NCI-H1417 (cell line): ENCODE results near the gene NCOR1.
"Not testable (repeated sequence)": the region's sequence is repeated elsewhere in the genome, so short reads cannot be mapped to it uniquely, and the experiment has no call there.

ENCODE experiments used
- DNase-seq, 3 experiments: peaks; one replicate each; lab custom pipeline; 2025; lab: John Stamatoyannopoulos, UW

NCOR1 gene

DNA sequence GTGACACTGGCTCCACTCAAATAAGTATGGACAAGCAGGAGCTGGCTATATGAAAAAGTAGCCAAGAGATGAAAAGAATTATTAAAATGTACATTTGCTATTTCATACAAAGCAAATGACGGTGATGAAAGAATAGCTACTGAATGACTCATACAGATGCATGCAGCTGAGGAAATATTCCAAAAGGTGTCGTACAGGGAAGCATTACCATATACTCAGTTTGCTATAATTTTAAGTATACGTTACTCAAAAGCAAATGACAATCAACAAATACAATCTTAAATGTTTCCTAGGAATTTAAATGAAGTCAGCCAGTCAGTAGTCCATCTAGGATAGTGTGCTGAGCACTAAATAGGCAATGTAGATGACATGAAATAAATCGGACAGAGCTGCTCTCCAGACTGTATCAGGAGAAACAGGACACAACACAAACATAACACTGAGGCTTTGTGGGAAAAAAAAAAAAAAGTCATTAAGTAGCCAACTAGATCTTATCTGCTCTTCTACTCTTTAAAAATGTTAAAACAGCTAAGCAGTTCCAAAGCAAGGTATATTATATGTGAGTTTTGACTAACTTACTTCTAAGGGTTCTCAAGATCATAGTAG lies 65.0 kb downstream of the NCOR1 start:
- DNase-seq, result no peak

DNA sequence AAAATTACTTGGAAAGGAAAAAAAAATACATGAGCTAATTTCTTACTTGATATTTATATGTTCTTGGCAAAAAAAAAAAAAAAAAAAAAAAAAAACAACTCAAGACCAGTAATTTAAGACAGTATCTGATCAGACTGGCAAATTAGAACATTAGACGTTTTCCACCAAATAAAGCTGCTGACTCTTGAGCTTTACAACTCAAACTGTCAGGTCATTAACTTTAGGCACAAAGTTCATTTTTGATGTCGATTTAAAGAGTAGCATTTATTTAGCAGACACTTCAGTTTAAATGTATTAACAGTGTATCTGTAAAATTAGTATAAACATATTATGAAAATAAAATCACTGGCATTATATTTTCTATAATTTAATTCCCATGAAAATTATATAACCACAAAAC lies 66.7 kb downstream of the NCOR1 start:
- no peak for DNase-seq

DNA sequence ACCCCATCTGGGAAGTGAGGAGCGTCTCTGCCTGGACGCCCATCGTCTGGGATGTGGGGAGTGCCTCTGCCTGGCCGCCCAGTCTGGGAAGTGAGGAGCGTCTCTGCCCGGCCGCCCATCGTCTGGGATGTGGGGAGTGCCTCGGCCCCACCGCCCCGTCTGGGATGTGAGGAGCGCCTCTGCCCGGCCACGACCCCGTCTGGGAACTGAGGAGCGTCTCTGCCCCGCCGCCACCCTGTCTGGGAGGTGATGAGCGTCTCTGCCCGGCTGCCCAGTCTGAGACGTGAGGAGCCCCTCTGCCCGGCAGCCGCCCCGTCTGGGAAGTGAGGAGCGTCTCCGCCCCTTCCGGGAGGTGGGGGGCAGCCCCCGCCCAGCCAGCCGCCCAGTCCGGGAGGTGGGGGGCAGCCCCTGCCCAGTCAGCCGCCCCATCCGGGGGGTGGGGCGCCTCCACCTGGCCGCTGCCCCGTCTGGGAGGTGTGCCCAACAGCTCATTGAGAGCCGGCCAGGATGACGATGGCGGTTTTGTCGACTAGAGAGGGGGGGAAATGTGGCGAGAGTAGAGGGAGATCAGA lies 69.9 kb downstream of the NCOR1 start:
- DNase-seq, result peak in 1 of 3 experiments; percentile 39

DNA sequence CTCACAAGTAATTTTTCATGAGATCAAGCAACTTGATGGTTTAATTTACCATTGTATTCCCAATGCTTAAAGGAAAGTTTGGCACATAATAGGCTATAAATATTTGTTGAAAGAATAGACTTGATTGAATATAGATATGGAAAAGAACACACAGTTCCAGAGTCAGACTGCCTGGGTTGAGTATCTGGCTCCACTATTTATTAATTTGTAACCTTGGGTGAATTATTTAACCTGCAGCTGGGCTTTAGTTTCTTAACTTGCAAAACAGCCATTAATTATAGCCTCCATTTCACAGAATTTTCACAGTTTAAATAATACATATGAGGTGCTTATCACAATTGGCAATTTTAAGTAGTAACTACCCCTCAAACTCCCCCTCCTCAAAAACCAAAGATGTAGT lies 73.6 kb downstream of the NCOR1 start:
- no peak for DNase-seq

DNA sequence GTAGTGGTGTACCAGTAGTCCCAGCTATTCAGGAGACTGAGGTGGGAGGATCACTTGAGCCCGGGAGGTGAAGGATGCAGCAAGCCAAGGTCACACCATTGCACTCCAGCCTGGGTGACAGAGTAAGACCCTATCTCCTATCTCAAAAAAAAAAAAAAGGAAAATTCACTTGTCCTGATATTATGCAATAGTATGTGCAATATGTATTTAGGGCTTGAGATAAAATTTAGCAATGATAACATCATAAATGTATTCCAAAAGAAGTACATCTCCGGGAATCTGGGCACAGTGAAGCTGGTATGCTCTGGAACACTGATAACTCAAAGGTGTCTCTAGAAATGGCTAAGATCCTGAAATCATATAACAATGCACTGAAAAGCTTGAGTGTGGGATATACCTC lies 74.5 kb downstream of the NCOR1 start:
- DNase-seq, result no peak

DNA sequence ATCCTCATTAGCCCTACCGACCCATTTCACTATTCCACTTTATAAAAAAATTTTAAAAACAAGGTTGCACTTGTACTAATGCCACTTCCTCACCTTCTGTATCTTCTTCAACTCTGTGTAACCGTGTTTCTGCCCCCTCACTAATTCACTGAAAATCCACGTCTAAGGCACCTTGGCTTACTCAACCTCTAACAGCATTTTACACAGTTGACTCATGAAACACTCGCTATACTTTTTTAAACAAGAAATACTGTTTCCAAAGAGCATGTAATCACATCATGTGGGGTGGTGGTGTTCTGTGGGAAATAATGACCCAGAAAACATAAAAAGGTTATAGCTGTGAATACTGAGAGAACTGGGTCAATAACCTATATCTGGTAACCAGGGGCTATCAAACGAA lies 79.9 kb downstream of the NCOR1 start:
- no peak for DNase-seq

DNA sequence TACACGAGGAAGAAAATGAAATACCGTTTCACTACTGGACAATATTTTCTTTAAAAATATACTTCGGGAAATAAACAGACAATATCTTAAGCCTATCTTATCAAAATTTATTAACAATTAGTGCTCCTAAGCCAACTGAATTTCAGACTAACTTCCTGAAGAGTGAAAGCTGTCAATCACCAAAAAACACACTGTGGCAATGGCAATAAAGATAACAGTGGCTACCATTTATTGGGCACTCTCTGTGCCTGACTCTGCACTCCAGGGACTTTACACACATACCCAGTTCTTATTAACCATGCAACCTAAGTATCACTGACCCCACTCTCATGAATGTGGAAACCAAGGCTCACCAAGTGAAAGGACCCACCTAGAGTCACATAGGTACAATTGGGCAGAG lies 83.7 kb downstream of the NCOR1 start:
- no peak for DNase-seq

DNA sequence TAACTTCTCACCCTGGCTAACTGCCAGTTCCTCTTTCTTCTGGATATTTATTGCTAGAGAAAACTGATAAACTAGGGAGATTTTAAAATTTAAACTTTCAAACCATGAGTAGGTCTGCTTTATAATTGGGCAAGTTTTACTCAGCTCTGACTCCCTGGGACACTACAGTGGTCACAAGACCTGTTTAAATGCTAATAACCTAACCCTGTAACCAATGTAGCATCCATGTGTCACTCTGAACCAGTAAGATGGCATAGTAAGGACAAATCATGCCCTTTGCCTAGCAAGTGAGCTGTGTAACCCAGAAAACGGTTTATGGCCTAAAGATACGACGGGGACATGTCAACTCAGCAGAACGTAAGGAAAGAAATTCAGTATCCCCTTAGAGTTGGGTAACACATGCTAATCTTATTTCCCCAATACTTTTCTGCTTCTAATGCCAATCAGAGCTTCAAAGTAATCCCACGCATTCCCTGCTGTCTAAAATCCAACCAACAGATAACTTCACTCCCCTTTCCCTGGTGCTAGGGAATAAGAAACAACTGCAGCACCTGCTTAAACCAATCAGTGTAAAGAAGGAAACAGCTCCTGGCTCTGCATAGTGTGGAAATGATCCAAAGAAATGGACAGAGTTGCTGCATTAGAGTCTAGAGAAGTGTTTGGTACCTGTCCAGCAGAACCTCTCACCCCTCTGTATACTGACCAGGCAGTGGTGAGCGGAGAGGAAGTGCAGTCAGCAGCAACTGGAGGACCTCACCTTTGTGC lies 85.7 kb downstream of the NCOR1 start:
- DNase-seq, result no peak

DNA sequence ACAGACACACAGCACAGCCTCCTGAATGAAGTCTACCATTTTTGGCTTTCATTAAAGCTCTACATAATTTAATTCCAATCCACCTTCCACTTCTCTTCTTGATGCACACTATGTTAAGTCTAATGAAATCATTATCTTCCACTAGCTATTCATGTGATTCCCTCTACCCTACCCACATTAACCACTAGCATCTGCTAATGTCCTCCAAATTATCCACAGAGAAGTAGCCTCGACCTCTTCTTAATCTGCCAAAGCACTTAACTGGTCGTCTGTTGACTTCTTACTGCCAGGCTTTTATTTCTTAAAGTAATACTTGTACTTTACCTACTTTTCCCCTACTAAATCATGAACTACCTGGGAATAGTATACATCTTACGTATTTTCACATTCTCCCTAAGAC lies 91.8 kb downstream of the NCOR1 start:
- no peak for DNase-seq

DNA sequence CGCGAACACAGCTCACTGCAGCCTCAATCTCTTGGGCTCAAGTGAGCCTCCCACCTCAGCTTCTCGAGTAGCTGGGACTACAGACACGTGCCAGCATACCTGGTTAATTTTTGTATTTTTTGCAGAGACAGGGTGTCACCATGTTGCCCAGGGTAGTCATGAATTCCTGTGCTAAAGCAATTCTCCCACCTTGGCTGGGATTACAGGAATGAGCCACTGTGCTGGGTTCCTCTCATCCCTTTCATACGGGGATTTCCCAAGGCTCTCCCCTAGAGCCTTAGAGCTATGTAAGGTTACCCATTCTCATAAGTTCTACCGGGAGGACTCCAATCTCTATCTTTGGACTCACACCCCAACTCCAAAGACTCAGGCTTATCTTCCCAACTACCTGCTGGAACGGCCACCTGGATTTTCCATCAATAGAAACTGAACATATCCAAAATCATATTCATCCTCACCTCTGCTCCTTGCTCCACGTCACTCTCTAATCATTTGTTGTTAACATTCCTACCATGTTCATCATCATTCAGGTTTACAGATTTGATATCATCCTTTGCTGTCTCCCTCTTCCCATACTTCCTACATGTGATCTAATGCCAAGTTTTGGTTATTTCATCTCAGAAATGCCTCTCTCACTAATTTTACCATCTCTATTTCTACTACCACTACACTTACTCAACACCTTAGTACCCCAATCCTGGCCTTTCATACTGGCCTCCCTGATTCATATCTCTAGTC lies 92.5 kb downstream of the NCOR1 start:
- no peak for DNase-seq

DNA sequence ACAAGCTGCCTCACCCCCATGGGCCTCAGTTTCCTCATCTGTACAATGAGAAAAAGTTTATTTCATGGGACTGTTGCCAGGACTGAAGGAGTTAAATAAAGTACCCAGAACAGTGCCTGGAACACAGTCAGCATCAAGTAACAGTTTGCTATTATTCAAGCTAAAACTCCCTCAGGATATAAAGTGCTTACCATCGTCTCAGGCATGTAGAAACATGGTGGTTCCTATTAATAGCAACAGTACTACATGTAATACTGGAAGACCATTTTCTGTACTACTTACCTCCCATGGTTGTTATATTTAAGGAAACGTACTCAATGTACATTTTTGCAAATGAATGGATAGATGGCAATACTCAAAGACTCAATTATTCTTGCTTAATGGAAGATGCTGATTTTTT lies 93.4 kb downstream of the NCOR1 start:
- DNase-seq, result no peak

DNA sequence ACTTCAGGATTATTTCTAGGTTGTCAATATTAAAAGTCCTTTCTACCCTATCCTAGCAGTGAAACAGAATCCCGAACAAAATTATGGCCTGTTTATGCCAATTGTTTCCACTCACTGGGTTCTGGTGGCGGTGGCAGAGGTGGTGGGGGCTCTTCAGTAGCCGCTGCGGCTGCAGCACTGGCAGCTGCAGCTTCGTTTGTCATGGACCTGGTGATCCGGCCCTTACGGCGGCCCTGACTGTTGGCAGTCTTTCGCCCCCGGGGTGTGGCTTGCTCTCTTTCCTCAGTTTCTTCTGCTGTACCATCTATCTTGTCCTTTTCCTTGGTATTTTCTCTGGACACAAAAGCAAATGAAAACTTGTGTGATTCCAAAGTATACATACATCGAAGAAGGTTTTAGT lies 94.4 kb downstream of the NCOR1 start:
- no peak for DNase-seq

DNA sequence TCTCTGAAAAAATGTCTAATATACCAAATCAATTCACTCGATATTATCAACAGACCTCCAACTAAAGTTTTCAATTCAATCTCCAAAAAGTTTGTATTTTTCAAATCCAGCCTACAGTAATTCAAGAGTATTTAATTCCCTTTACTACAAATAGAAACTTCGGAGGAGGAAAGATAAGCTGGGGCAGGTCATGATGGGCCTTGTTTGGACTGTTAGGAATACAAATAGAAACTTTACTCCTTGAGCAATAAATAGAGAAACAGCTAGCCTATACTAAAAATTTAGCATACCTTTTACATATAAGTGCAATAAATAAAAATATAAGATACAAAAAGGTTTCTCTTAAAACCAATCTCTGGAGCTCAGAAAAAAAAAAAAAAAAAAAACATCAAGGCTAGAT lies 98.2 kb downstream of the NCOR1 start:
- DNase-seq, result no peak

DNA sequence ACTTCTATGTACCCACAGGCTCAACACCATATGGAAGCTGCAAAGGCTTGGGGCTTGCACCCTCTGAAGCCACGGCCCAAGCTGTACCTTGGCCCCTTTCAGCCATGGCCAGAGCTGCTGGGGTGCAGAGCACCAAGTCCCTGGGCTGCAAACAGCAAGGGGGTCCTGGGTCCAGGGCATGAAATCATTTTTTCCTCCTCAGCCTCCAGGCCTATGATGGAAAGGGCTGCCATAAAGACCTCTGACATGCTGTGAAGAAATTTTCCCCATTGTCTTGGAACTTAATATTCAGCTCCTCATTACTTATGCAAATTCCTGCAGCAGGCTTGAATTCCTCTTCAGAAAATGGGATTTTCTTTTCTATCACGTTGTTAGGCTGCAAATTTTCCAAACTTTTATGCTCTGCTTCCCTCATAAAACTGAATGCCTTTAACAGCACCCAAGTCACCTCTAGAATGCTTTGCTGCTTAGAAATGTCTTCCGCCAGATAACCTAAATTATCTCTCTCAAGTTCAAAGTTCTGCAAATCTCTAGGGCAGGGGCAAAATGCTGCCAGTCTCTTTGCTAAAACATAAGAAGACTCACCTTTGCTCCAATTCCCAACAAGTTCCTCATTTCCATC lies 100.1 kb downstream of the NCOR1 start:
- not testable (repeated sequence) for DNase-seq

DNA sequence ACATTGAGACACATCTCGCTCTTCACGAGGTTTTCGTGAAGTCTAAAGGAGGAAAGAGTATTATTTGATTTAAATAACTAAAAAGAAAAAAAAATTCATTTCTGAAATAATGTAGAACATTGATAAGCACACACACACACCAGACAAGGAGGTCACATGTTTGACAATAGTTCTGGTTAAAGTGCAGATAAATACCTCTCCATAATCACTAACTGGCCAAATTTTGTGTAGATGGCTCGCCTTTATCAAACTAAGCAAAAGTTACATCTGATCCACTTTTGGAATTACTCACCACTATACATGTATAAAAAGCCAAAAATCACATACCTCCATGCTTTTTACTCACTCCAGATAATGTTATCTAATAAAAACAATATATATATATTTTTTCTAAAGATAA lies 106.5 kb downstream of the NCOR1 start:
- no peak for DNase-seq

DNA sequence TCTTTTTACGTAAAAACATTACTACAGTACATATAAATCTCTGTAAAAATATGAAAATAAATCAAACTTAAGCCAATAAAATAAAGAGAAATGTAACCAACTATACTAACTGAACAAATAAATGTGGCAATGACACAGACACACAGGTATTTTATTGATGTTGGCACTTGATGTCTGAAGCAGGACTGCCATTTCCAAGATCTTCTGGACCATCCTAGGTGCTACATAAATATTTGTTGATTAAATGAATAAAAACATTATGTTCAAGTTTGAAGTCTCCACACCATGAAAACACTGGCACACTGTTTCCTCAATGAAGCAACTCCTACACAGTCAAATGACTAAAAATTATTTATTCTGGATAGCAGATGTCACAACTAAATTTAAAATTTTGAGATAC lies 106.9 kb downstream of the NCOR1 start:
- no peak for DNase-seq

DNA sequence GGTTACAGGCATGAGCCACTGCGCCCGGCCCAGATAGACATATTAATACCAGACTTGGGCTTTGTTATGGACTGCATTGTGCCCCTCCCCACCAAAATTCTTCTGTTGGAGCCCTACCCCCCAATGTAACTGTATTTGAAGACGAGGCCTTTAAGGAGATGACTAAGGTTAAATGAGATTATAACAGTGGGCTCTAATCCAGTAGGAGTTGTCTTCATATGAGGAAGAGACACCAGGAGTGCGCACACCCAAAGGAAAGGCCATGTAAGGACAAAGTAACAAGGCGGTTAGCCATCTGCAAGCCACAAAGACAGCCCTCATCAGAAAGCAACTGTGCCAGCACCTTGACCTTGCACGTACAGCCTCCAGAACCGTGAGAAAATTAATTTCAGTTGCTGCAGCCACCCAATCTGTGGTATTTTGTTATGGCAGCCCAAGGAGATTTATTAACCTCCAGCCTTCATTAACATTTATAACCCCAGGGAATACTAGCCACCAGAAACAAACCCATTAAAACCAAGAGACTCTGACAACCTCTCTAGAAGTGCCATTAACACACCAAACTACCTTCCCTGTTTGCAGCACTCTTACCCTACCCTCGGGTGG lies 108.1 kb downstream of the NCOR1 start:
- DNase-seq, result no peak

DNA sequence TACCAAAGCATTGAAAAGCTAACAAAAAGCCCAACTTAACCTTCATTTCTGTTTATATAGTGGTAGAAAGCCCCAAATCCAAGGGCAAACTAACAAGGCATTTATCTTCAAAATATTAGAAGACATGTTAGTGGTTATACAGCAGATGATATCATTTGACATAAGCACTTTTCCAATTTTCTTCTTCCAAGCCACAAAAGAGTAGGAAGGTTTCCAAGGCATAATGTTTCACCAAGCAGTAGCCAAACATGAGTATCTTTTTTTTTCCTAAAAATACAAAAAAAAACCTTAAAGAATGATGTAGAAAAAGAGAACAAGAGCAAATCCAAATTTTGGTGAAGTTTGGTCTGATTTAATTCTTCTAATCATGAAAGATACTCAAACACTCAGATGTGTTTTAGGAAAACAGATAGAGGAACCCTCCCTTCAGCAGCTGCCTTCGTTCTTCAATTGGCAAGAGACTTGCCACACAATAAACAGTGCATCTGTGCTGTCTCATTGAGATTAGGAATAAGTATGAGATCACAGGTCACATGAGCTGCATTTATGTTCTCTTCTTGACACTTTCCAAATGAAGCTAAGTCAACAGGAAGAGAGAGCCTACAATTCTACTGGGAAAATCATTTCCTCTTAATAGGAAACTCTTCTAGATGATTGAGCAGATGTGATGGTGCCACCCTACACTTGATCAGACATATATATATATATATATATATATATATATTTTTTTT lies 109.0 kb downstream of the NCOR1 start:
- DNase-seq, result peak in 1 of 3 experiments; percentile 0

DNA sequence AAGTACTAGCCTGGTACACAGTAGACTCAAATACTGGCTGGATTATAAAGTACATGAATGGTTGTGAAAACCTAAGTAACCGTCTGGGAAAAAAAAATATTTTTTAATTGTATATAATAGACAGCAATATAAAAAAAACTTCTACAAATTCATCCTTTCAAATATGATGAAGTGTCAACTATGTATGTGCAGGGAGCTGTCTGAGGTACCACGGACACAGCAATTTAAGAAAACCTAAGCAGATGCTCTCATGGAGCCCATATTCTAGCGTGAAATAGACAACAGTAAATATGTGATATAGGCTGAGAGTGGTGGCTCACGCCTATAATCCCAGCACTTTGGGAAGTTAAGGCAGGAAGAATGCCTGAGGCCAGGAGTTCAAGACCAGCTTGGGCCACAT lies 111.1 kb downstream of the NCOR1 start:
- no peak for DNase-seq

DNA sequence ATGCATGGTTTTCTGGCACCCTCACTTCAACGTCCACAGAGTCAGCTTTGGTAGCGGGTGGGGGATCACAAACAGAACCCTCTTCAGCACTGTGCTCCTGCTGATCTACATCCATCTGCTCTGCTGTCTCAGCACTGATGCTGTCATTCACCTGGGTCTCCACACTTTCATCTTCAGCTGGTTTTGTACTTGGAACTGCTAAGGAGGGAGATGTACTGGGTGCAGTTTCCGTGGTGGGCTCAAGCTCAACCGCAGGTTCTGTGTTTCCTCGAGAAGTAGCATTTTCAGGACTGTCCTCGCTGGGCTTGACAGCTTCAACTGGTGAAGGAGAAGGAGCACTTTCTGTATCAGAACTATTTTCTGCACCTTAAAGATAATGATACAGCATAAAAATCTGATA lies 113.9 kb downstream of the NCOR1 start:
- no peak for DNase-seq

DNA sequence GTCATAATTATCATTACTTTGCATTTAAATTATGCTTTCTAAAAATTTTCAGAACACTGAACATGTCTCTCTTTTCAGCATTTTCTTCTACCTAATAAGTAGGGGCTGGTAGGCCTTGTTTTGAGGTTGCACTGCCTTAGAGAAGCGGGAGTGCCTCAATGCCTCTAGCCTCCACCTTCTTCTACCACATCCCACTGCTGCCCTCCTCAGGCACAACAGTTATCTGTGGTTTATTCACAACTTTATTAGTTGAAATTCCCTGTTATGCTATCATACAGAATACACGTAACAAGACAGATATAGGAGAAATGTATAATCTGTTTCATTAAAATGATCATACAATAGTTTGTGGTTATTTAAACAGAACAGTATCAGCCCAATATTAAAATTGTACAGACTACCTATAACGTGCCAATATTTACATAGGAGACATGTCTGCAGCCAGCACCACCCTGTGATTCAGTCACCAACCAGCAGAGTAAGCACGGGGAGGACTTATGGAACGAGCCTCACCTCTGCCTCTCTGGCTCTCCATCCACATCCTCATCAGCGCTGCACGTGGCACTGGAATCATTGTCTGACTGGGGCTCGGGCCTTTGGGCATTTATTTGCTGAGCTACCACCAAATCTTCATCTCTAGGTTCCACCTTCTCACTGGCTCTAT lies 114.5 kb downstream of the NCOR1 start:
- no peak for DNase-seq
